Stimulated activated CD4-positive, alpha-beta T cell treated with anti-CD3 and anti-CD28 coated beads, TNF-alpha, amount 100 ng/mL, for 1 hour (primary cell): ENCODE measurements around the gene GSTM5.
"Not testable (repeated sequence)": the region's sequence is repeated elsewhere in the genome, so short reads cannot be mapped to it uniquely, and the experiment has no call there.

Experiments
- DNase-seq, 3 donors: peaks; one replicate each; pipeline ENCODE4 v3.0.0-alpha.2; 2020; ENCODE audit warnings: low read depth in 3 of 3, low spot score in 1 of 3

GSTM5 gene

GRCh38 chr1:109726728-109727373, 14.8 kb downstream of the GSTM5 start:
- no peak for DNase-seq

GRCh38 chr1:109728870-109729269, 16.8 kb downstream of the GSTM5 start:
- DNase-seq = no peak

GRCh38 chr1:109730666-109731065, 18.6 kb downstream of the GSTM5 start:
- no peak for DNase-seq

- DNase-seq = no peak
Observed at GRCh38 chr1:109732390-109732881, 20.4 kb downstream of the GSTM5 start.

GRCh38 chr1:109733236-109733870, 21.3 kb downstream of the GSTM5 start:
- no peak for DNase-seq

- peak; percentile 58 to 79 (median 72) for DNase-seq
Observed at GRCh38 chr1:109739738-109740614, 27.9 kb downstream of the GSTM5 start.

- DNase-seq = no peak
Observed at GRCh38 chr1:109740615-109741373, 28.7 kb downstream of the GSTM5 start, which contains the start of gene GSTM3. Gene GSTM3, minus strand, starts transcription at chr1:109741038. Its CDS starts 751 bp downstream, at chr1:109740287.

- not testable (repeated sequence) for DNase-seq
Observed at GRCh38 chr1:109748311-109748710, 36.3 kb downstream of the GSTM5 start.

- no peak for DNase-seq
Observed at GRCh38 chr1:109749221-109749620, 37.2 kb downstream of the GSTM5 start.

GRCh38 chr1:109750241-109750882, 38.3 kb downstream of the GSTM5 start:
- DNase-seq = no peak

- DNase-seq = no peak
Observed at GRCh38 chr1:109750920-109751319, 38.9 kb downstream of the GSTM5 start.

- DNase-seq = no peak
Observed at GRCh38 chr1:109751531-109752260, 39.6 kb downstream of the GSTM5 start.

GRCh38 chr1:109754738-109755137, 42.7 kb downstream of the GSTM5 start:
- DNase-seq = no peak

GRCh38 chr1:109756325-109756724, 44.3 kb downstream of the GSTM5 start:
- DNase-seq = not testable (repeated sequence)

- DNase-seq = no peak
Observed at GRCh38 chr1:109756848-109757521, 44.9 kb downstream of the GSTM5 start.

- no peak for DNase-seq
Observed at GRCh38 chr1:109757936-109758786, 46.1 kb downstream of the GSTM5 start.

GRCh38 chr1:109759513-109760334, 47.7 kb downstream of the GSTM5 start:
- no peak for DNase-seq
